K562 (cell line): ENCODE measurements around the gene SPIRE1. TPM values are rescaled to one million over a fixed set of nuclear protein-coding genes. Genes with fewer than 3 reads are reported as not detected.

Experiments
- BRF2 ChIP-seq: IDR thresholded peaks from 3 replicates; pipeline ENCODE4 v1.6.1; 2011; ENCODE audit warnings: borderline replicate concordance, mild to moderate bottlenecking; ENCODE audit not compliant: insufficient read length, insufficient read depth
- GABPB2 ChIP-seq: fragments of 250-450 bp; sonication (Bioruptor Pico); conservative IDR thresholded peaks from 2 replicates; pipeline ENCODE4 v1.5.1; 2021; ENCODE audit warnings: mild to moderate bottlenecking
- JUNB ChIP-seq: fragments of 450-650 bp; formaldehyde crosslinking; conservative IDR thresholded peaks from 2 replicates; pipeline ENCODE4 v1.4.0; 2020; ENCODE audit warnings: mild to moderate bottlenecking
- POLR2AphosphoS2 ChIP-seq: IDR thresholded peaks from 2 replicates; pipeline ENCODE4 v1.6.1; 2012; ENCODE audit warnings: low read length, improper control_type of control experiment
- PREB ChIP-seq: sonication (generic); formaldehyde crosslinking; IDR thresholded peaks from 2 replicates; pipeline ENCODE4 v1.8.1; 2023; ENCODE audit warnings: mild to moderate bottlenecking, missing genetic modification reagents
- PRPF4 ChIP-seq: fragments of 200-400 bp; formaldehyde crosslinking; IDR thresholded peaks from one replicate; pipeline ENCODE4 v1.6.1; 2017; ENCODE audit warnings: low read length, low read depth, mild to moderate bottlenecking; ENCODE audit not compliant: insufficient read depth, poor library complexity, severe bottlenecking
- RBM22 ChIP-seq: fragments of 200-400 bp; formaldehyde crosslinking; IDR thresholded peaks from 2 replicates; pipeline ENCODE4 v1.6.1; 2018; ENCODE audit warnings: low read length, low read depth; ENCODE audit not compliant: poor library complexity, severe bottlenecking
- RREB1 ChIP-seq: fragments of 250-450 bp; sonication (Bioruptor Pico); IDR thresholded peaks from 2 replicates; pipeline ENCODE4 v1.4.0; 2020
- SRSF3 ChIP-seq: fragments of 200-400 bp; formaldehyde crosslinking; IDR thresholded peaks from 2 replicates; pipeline ENCODE4 v1.6.1; 2016; ENCODE audit warnings: mild to moderate bottlenecking, low read length, moderate library complexity; ENCODE audit not compliant: insufficient read depth
- TFAM ChIP-seq: fragments of 250-450 bp; sonication (Bioruptor Pico); conservative IDR thresholded peaks from 2 replicates; pipeline ENCODE4 v1.5.0; 2021; ENCODE audit warnings: mild to moderate bottlenecking, moderate library complexity
- ZC3H8 ChIP-seq: fragments of 450-650 bp; IDR thresholded peaks from 2 replicates; pipeline ENCODE4 v1.6.1; 2017
- ZFP1 ChIP-seq: fragments of 450-650 bp; formaldehyde crosslinking; IDR thresholded peaks from 2 replicates; pipeline ENCODE4 v1.4.0; 2020; ENCODE audit warnings: mild to moderate bottlenecking, mixed read lengths
- ZNF140 ChIP-seq: fragments of 250-450 bp; sonication (Bioruptor Pico); IDR thresholded peaks from 2 replicates; pipeline ENCODE4 v1.8.0; 2021; ENCODE audit warnings: moderate library complexity, mild to moderate bottlenecking, inconsistent platforms
- ZNF778 ChIP-seq: fragments of 450-650 bp; formaldehyde crosslinking; IDR thresholded peaks from 2 replicates; pipeline ENCODE4 v1.4.0; 2020; ENCODE audit warnings: mild to moderate bottlenecking, moderate library complexity
- ZNF830 ChIP-seq: fragments of 250-450 bp; sonication (Bioruptor Pico); IDR thresholded peaks from 2 replicates; pipeline ENCODE4 v1.5.0; 2021; ENCODE audit warnings: mild to moderate bottlenecking
- polyA plus RNA-seq, 8 experiments: library from polyadenylated mRNA; depleted of rRNA in 4 of 8; stranded (reverse) in 5 of 8; unstranded in 3 of 8; fragments of >200 nt; fragmentation: Nextera tagmentation in 2 of 8; fragmentation: Illumina TruSeq in 1 of 8; extraction: Ambion mirVana in 2 of 8; extraction: Trizol in 1 of 8; gene quantifications; 2 replicates each; pipeline versions ENCODE4 v1.2.1 to v1.2.3, GENCODE V29; 2011 to 2014; ENCODE audit warnings: inconsistent platforms in 1 of 8, missing spikeins in 1 of 8
- total RNA-seq, 7 experiments: library from RNA; depleted of rRNA in 6 of 7; stranded (reverse); fragments of >200 nt in 6 of 7; fragmentation: Illumina TruSeq in 2 of 7; extraction: Trizol in 2 of 7; gene quantifications; 2 replicates each; pipeline versions ENCODE4 v1.2.1 to v1.2.3, GENCODE V29; 2011 to 2021; ENCODE audit warnings: low replicate concordance in 1 of 7
- TF ChIP-seq, protein P1 (sequence below), 2 experiments: fragments of 450-650 bp; conservative IDR thresholded peaks; 2 replicates each; pipeline ENCODE4 v1.6.1; 2017; ENCODE audit warnings: mild to moderate bottlenecking in 2 of 2, moderate library complexity in 2 of 2
- TF ChIP-seq, protein P2 (sequence below): sonication (generic); formaldehyde crosslinking; IDR thresholded peaks from 2 replicates; pipeline ENCODE4 v1.8.0; 2022; ENCODE audit warnings: mild to moderate bottlenecking, missing genetic modification reagents, borderline replicate concordance

The SPIRE1 gene
- total and polyA plus RNA-seq, 9 of the 15 experiments (the other 6 are each of a cell fraction or from before 2014, with no cell fraction given) = 2.9 to 14.0 (median 10.2) TPM

- TF ChIP-seq ZNF830 (CRISPR knock-in tag) (no peak), ZC3H8 (no peak), RBM22 (no peak), GABPB2 (CRISPR knock-in tag) (0 out of 2 replicates have a peak, but pooled peaks have one; percentile 55), ZFP1 (CRISPR knock-in tag) (no peak), POLR2AphosphoS2 (no peak), TFAM (CRISPR knock-in tag) (no peak), RREB1 (CRISPR knock-in tag) (peak; percentile 73; the same call in 1 of the 2 replicates), PRPF4 (no peak), SRSF3 (no peak), PREB (CRISPR knock-in tag) (no peak), BRF2 (no peak), ZNF778 (CRISPR knock-in tag) (no peak), ZNF140 (CRISPR knock-in tag) (peak; percentile 74), JUNB (CRISPR knock-in tag) (0 out of 2 replicates have a peak, but pooled peaks have one; percentile 29)
- TF ChIP-seq, protein P1, sequence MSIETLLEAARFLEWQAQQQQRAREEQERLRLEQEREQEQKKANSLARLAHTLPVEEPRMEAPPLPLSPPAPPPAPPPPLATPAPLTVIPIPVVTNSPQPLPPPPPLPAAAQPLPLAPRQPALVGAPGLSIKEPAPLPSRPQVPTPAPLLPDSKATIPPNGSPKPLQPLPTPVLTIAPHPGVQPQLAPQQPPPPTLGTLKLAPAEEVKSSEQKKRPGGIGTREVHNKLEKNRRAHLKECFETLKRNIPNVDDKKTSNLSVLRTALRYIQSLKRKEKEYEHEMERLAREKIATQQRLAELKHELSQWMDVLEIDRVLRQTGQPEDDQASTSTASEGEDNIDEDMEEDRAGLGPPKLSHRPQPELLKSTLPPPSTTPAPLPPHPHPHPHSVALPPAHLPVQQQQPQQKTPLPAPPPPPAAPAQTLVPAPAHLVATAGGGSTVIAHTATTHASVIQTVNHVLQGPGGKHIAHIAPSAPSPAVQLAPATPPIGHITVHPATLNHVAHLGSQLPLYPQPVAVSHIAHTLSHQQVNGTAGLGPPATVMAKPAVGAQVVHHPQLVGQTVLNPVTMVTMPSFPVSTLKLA (conservative IDR thresholded peaks at IDR 0.05) = no peak
- TF ChIP-seq, protein P2, sequence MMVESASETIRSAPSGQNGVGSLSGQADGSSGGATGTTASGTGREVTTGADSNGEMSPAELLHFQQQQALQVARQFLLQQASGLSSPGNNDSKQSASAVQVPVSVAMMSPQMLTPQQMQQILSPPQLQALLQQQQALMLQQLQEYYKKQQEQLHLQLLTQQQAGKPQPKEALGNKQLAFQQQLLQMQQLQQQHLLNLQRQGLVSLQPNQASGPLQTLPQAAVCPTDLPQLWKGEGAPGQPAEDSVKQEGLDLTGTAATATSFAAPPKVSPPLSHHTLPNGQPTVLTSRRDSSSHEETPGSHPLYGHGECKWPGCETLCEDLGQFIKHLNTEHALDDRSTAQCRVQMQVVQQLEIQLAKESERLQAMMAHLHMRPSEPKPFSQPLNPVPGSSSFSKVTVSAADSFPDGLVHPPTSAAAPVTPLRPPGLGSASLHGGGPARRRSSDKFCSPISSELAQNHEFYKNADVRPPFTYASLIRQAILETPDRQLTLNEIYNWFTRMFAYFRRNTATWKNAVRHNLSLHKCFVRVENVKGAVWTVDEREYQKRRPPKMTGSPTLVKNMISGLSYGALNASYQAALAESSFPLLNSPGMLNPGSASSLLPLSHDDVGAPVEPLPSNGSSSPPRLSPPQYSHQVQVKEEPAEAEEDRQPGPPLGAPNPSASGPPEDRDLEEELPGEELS (CRISPR knock-in tag) = no peak
Measured at GRCh38 chr18:12461326-12461725, 196.6 kb downstream of the SPIRE1 start (continued).
